ENCODE measurements around the gene RGS3. TPM values are rescaled to one million over a fixed set of nuclear protein-coding genes. Genes with fewer than 3 reads are reported as not detected.

Gene RGS3
- total RNA-seq, 1 donor from 2014 or later = 187 TPM

- no peak for DNase-seq
- no peak overlapping the region for H3K4me3 ChIP-seq
- peaks cover 72% of the 10 kb centered on the region for H3K4me1 ChIP-seq
- H3K9me3 ChIP-seq (replicated peaks) = no peaks in the 10 kb centered on the region
- TF ChIP-seq CTCF (IDR thresholded peaks at IDR 0.05; ENCODE audit: borderline replicate concordance) = no peak
- intact Hi-C loops (cut with micrococcal nuclease) = no loop called here
- no peaks in the 10 kb centered on the region for H3K27me3 ChIP-seq (ENCODE audit: low read depth)
- H3K27ac ChIP-seq (replicated peaks) = peak overlapping the region; percentile 93
- H3K36me3 ChIP-seq = no peaks in the 10 kb centered on the region
Observed at GRCh38 chr9:113559834-113560800, 96.6 kb downstream of the RGS3 start.

GRCh38 chr9:113562653-113563381 is 99.3 kb downstream of the RGS3 start:
- H3K4me3 ChIP-seq = no peak overlapping the region
- no peak for TF ChIP-seq CTCF (IDR thresholded peaks at IDR 0.05; ENCODE audit: borderline replicate concordance)
- no peak for DNase-seq
- no peaks in the 10 kb centered on the region for H3K9me3 ChIP-seq (replicated peaks)
- H3K27ac ChIP-seq (replicated peaks) = peak overlapping the region; percentile 94
- no peaks in the 10 kb centered on the region for H3K27me3 ChIP-seq (ENCODE audit: low read depth)
- intact Hi-C loops (cut with micrococcal nuclease) = no loop called here
- H3K36me3 ChIP-seq = no peaks in the 10 kb centered on the region
- peaks cover 83% of the 10 kb centered on the region for H3K4me1 ChIP-seq

GRCh38 chr9:113563826-113564497 is 100.4 kb downstream of the RGS3 start:
- intact Hi-C loops (cut with micrococcal nuclease) = no loop called here
- Histone ChIP-seq H3K4me3 (peak overlapping the region; percentile 64), H3K4me1 (peaks cover 83% of the 10 kb centered on the region)

GRCh38 chr9:113564498-113565237 is 101.1 kb downstream of the RGS3 start:
- intact Hi-C loops (cut with micrococcal nuclease) = no loop called here
- Histone ChIP-seq H3K9me3 (replicated peaks) (no peaks in the 10 kb centered on the region), H3K4me1 (peaks cover 83% of the 10 kb centered on the region), H3K36me3 (no peaks in the 10 kb centered on the region), H3K27me3 (ENCODE audit: low read depth) (no peaks in the 10 kb centered on the region), H3K27ac (replicated peaks) (peak overlapping the region; percentile 94), H3K4me3 (peak overlapping the region; percentile 64)
- no peak for TF ChIP-seq CTCF (IDR thresholded peaks at IDR 0.05; ENCODE audit: borderline replicate concordance)
- peak; percentile 69 for DNase-seq

More at GRCh38 chr9:113563826-113564497, 100.4 kb downstream of the RGS3 start:
- Histone ChIP-seq H3K36me3 (no peaks in the 10 kb centered on the region), H3K9me3 (replicated peaks) (no peaks in the 10 kb centered on the region), H3K27ac (replicated peaks) (peak overlapping the region; percentile 94), H3K27me3 (ENCODE audit: low read depth) (no peaks in the 10 kb centered on the region)
- no peak for DNase-seq
- TF ChIP-seq CTCF (IDR thresholded peaks at IDR 0.05; ENCODE audit: borderline replicate concordance) = no peak

Data from left ventricle myocardium inferior (tissue), 1 donor.